DOHH2 (cell line): ENCODE results near the gene HIVEP3.

Experiments
- H3F3A ChIP-seq: fragments of 200-600 bp; sonication (generic), shearing (Covaris generic); 2 replicates; pipeline ENCODE4 v1.6.0; 2016; ENCODE audit warnings: antibody characterized with exemption, mild to moderate bottlenecking; ENCODE audit not compliant: control insufficient read depth, insufficient read depth
- H3K27ac ChIP-seq: fragments of 200-600 bp; sonication (generic); 2 replicates; pipeline ENCODE4 v1.5.1; 2014; ENCODE audit warnings: low read depth, mild to moderate bottlenecking, low read length, moderate library complexity
- H3K27me3 ChIP-seq: fragments of 200-600 bp; sonication (generic); 2 replicates; pipeline ENCODE4 v1.6.1; 2014; ENCODE audit warnings: mild to moderate bottlenecking, low read length, mixed read lengths; ENCODE audit not compliant: control insufficient read depth
- H3K36me3 ChIP-seq: fragments of 200-600 bp; sonication (generic); 2 replicates; pipeline ENCODE4 v1.6.1; 2014; ENCODE audit warnings: mild to moderate bottlenecking, low read length, moderate library complexity, mixed read lengths; ENCODE audit not compliant: control insufficient read depth
- H3K4me1 ChIP-seq: fragments of 200-600 bp; sonication (generic); 2 replicates; pipeline ENCODE4 v1.6.1; 2014; ENCODE audit warnings: mild to moderate bottlenecking, low read length, mixed read lengths; ENCODE audit not compliant: control insufficient read depth
- H3K4me2 ChIP-seq: fragments of 200-600 bp; sonication (generic); 2 replicates; pipeline ENCODE4 v1.6.0; 2014; ENCODE audit warnings: mild to moderate bottlenecking, low read length, moderate library complexity
- H3K4me3 ChIP-seq: fragments of 200-600 bp; sonication (generic); 2 replicates; pipeline ENCODE4 v1.5.1; 2014; ENCODE audit warnings: mild to moderate bottlenecking, low read length, mixed read lengths
- H3K79me2 ChIP-seq: fragments of 200-600 bp; sonication (generic); 2 replicates; pipeline ENCODE4 v1.6.1; 2014; ENCODE audit warnings: mild to moderate bottlenecking, low read length, mixed read lengths; ENCODE audit not compliant: control insufficient read depth
- H3K9me2 ChIP-seq: fragments of 200-600 bp; sonication (generic); replicated peaks from 2 replicates; pipeline ENCODE4 v1.6.1; 2014; ENCODE audit warnings: mild to moderate bottlenecking, low read length, mixed read lengths; ENCODE audit not compliant: control insufficient read depth
- H3K9me3 ChIP-seq: fragments of 200-600 bp; sonication (generic); 2 replicates; pipeline ENCODE4 v1.6.1; 2014; ENCODE audit warnings: antibody characterized with exemption, low read length, mixed read lengths; ENCODE audit not compliant: control insufficient read depth, insufficient read depth
- H4K20me1 ChIP-seq: fragments of 200-600 bp; sonication (generic); 2 replicates; pipeline ENCODE4 v1.6.0; 2014; ENCODE audit warnings: low read depth, mild to moderate bottlenecking, antibody characterized with exemption, low read length, moderate library complexity; ENCODE audit not compliant: control insufficient read depth, insufficient read depth
- EZH2phosphoT487 ChIP-seq: fragments of 200-600 bp; sonication (generic); IDR thresholded peaks from 2 replicates; pipeline ENCODE4 v1.6.1; 2017; ENCODE audit warnings: borderline replicate concordance, mild to moderate bottlenecking, antibody characterized with exemption, low read length, moderate library complexity, mixed read lengths
- TF ChIP-seq, protein P1 (sequence below): fragments of 200-600 bp; sonication (generic); IDR thresholded peaks from one replicate; pipeline ENCODE4 v1.5.1; 2014; ENCODE audit warnings: antibody characterized with exemption, mild to moderate bottlenecking, low read depth, low read length; ENCODE audit not compliant: poor library complexity, severe bottlenecking

The HIVEP3 gene

DNA sequence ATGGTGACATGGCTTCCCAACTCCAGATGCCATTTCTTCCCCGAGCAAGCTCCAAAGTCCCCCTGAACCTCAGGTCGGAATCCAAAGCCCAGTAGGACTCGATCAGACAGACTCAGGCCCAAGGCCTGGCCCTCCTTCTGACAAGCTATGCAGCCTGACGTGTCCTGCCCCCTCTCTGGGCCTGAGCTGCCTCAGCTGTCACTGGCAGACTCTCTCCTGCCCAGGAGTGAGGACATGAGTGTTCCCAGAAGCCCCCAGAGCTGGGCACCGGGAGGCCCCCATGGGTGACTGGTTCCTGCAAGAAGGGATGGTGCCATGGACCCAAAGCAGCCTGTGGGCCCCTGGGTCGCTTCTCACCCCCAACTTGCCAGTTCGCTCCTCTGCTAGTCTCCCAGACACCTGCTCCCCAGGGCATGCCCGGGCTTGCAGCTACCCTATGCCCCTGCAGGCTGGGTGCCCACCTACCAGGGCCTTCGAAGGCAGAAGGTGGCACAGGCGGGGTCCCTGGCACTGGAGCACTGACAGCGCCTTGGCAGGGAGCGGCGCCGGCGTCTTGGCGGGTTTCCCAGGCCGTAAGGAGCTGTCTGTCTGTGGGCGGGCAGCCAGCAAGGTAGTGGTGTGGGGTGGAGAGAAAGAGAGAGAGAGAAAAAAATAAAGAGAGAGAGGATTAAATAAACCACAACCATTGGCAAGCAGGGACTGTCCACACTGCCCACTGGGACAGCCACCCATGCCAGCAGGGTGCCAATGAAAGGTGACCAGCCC, 436.5 kb downstream of the HIVEP3 start:
- no peak overlapping the region for H3K27ac ChIP-seq
- no peaks in the 10 kb centered on the region for H4K20me1 ChIP-seq
- H3K4me2 ChIP-seq = no peak overlapping the region
- H3K4me3 ChIP-seq = no peak overlapping the region
- H3F3A ChIP-seq = no peaks in the 10 kb centered on the region
- TF ChIP-seq, protein P1, sequence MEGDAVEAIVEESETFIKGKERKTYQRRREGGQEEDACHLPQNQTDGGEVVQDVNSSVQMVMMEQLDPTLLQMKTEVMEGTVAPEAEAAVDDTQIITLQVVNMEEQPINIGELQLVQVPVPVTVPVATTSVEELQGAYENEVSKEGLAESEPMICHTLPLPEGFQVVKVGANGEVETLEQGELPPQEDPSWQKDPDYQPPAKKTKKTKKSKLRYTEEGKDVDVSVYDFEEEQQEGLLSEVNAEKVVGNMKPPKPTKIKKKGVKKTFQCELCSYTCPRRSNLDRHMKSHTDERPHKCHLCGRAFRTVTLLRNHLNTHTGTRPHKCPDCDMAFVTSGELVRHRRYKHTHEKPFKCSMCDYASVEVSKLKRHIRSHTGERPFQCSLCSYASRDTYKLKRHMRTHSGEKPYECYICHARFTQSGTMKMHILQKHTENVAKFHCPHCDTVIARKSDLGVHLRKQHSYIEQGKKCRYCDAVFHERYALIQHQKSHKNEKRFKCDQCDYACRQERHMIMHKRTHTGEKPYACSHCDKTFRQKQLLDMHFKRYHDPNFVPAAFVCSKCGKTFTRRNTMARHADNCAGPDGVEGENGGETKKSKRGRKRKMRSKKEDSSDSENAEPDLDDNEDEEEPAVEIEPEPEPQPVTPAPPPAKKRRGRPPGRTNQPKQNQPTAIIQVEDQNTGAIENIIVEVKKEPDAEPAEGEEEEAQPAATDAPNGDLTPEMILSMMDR = no peak
- TF ChIP-seq EZH2phosphoT487 = no peak
- H3K9me3 ChIP-seq = no peaks in the 10 kb centered on the region
- 0 out of 2 replicates have a peak, but pooled peaks cover 3% of the 10 kb centered on the region for H3K4me1 ChIP-seq
- no peaks in the 10 kb centered on the region for H3K36me3 ChIP-seq
- H3K79me2 ChIP-seq = no peaks in the 10 kb centered on the region
- H3K27me3 ChIP-seq = peaks cover 15% of the 10 kb centered on the region
- H3K9me2 ChIP-seq = no peaks in the 10 kb centered on the region

DNA sequence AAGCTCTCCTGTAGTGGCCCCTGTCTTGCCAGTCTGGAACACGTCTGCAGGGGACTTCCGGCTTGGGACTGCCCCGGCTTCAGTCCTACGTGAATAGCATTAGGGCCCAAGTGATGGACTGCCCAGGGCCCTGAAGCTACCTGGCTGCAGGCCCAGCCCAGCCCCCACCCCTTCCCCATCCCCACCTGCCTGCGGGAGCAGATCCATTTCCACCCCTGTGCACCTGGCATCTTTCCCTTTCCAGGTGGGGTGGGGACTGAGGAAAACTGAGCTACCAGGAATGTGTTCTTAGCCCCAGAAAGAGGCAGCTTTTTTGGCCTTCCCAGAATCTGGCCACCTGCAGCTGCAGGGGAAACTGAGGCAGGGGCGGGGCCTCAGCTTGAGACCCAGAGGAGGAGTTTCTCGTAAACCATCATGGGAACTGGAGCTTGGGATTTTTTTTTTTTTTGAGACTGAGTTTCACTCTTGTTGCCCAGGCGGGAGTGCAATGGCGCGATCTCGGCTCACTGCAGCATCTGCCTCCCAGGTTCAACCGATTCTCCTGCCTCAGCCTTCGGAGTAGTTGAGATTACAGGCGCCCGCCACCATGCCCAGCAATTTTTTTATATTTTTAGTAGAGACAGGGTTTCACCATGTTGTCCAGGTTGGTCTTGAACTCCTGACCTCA, 437.5 kb downstream of the HIVEP3 start:
- Histone ChIP-seq H3K27ac (no peak overlapping the region), H4K20me1 (no peaks in the 10 kb centered on the region), H3K9me2 (no peaks in the 10 kb centered on the region), H3K27me3 (peaks cover 5% of the 10 kb centered on the region), H3K79me2 (no peaks in the 10 kb centered on the region), H3F3A (no peaks in the 10 kb centered on the region), H3K36me3 (no peaks in the 10 kb centered on the region), H3K9me3 (no peaks in the 10 kb centered on the region), H3K4me1 (0 out of 2 replicates have a peak, but pooled peaks cover under 1% of the 10 kb centered on the region), H3K4me3 (no peak overlapping the region), H3K4me2 (no peak overlapping the region)
- TF ChIP-seq EZH2phosphoT487 = no peak
- TF ChIP-seq, protein P1 = no peak

DNA sequence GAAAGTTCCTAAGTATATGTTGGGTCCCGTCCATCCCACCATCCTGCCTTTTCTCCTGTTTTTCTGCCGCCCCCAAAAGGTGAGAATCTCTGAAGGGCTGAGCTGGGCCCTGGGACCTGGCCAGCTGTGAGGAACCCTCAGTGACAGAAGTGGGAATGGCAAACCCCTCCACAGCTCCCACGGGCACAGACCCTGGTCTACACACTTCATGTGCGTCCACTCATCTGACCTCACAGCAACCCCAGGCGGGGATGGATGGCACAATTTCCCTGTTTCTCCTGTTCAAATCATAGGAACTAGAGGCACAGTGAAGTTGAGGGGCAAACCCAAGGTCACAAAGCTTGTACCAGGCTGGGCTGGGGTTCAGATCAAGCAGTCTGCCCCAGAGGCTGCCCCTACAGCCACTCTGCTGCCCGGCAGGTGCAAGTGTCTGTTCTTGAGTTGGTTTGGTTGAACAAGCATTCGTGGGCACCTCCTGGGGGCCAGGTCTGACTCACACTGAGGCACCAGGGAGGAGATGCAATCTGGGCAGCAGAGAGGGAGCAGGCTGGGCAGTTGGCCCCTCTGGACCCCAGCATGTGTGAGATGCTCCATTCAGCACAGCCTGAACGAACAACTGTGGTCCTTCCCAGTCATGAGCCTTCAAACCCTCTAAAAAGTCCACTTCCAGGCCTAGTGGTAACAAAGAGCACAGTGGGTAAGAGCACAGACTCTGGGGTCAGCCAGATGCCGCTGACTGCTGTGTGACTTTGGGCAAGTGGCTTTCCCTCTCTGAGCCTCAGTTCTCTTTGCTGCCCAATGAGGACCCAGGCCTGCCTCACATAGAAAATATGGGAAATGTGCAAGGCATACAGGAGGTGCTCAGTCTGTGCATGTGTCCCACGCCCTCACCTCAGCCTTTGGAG, 438.3 kb downstream of the HIVEP3 start:
- no peaks in the 10 kb centered on the region for H3K9me3 ChIP-seq
- no peaks in the 10 kb centered on the region for H3K4me1 ChIP-seq
- H3K27me3 ChIP-seq = no peaks in the 10 kb centered on the region; the same call in 1 of the 2 replicates
- H3K79me2 ChIP-seq = no peaks in the 10 kb centered on the region
- no peak overlapping the region for H3K4me2 ChIP-seq
- no peak overlapping the region for H3K27ac ChIP-seq
- H3K4me3 ChIP-seq = no peak overlapping the region
- TF ChIP-seq, protein P1 = no peak
- no peak for TF ChIP-seq EZH2phosphoT487
- H3F3A ChIP-seq = no peaks in the 10 kb centered on the region
- H3K36me3 ChIP-seq = no peaks in the 10 kb centered on the region
- H3K9me2 ChIP-seq = no peaks in the 10 kb centered on the region
- H4K20me1 ChIP-seq = no peaks in the 10 kb centered on the region
